ENCODE results near the gene OSBPL10. TPM values are rescaled to one million over a fixed set of nuclear protein-coding genes. Genes with fewer than 3 reads are reported as not detected.
"Not testable (repeated sequence)": the region's sequence is repeated elsewhere in the genome, so short reads cannot be mapped to it uniquely, and the experiment has no call there.

The OSBPL10 gene
- total RNA-seq, 1 experiment from 2014 or later, result 48.0 TPM

DNA sequence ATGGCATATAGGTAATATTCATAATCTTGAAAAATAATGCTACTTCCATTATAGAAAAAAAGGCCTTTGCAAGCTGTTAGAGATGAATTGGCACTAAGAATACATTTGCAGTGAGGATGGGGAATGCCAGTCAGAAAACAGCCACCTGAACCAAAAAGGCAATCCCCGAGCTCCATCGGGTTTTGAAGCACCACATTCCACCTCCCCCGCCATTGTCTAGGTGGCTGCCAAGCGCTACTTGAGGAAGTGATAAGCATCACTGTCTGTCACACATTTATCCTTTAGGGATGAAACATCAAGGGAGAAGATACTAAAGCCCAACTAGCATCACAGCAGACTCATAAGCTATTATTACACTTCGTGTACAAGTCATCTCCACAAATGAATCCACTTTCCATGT, 112.8 kb downstream of the OSBPL10 start:
- CTCF ChIA-PET, result no interaction called here
- H3K9me3 ChIP-seq (ENCODE audit: low read length), result no peaks in the 10 kb centered on the region
- DNase-seq, result no peak
- H3F3A ChIP-seq (ENCODE audit: low read length, unreplicated experiment), result no peaks in the 10 kb centered on the region
- H3K79me2 ChIP-seq (ENCODE audit: low read length), result no peaks in the 10 kb centered on the region
- no peaks in the 10 kb centered on the region for H3K4me1 ChIP-seq (ENCODE audit: insufficient read depth, low read length)
- no peak overlapping the region for H3K9ac ChIP-seq (ENCODE audit: low read length)
- TF ChIP-seq EZH2 (IDR thresholded peaks at IDR 0.05; ENCODE audit: low read length, unreplicated experiment) (no peak), EZH2phosphoT487 (IDR thresholded peaks at IDR 0.05; ENCODE audit: borderline replicate concordance, low read length) (no peak)
- TF ChIP-seq, protein P1, sequence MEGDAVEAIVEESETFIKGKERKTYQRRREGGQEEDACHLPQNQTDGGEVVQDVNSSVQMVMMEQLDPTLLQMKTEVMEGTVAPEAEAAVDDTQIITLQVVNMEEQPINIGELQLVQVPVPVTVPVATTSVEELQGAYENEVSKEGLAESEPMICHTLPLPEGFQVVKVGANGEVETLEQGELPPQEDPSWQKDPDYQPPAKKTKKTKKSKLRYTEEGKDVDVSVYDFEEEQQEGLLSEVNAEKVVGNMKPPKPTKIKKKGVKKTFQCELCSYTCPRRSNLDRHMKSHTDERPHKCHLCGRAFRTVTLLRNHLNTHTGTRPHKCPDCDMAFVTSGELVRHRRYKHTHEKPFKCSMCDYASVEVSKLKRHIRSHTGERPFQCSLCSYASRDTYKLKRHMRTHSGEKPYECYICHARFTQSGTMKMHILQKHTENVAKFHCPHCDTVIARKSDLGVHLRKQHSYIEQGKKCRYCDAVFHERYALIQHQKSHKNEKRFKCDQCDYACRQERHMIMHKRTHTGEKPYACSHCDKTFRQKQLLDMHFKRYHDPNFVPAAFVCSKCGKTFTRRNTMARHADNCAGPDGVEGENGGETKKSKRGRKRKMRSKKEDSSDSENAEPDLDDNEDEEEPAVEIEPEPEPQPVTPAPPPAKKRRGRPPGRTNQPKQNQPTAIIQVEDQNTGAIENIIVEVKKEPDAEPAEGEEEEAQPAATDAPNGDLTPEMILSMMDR (conservative IDR thresholded peaks at IDR 0.05; ENCODE audit: low read depth, low read length), result no peak
- POLR2A ChIA-PET (ENCODE audit: unreplicated experiment), result no interaction called here
- no peaks in the 10 kb centered on the region for H4K20me1 ChIP-seq (ENCODE audit: low read length)
- BruUV-seq (replicated peaks), result no TSS peak
- ATAC-seq, result no peak
- no peaks in the 10 kb centered on the region for H3K9me2 ChIP-seq (replicated peaks; ENCODE audit: low read length)
- no peak overlapping the region for H3K4me2 ChIP-seq (ENCODE audit: low read length)
- H3K36me3 ChIP-seq (ENCODE audit: low read depth, low read length), result no peaks in the 10 kb centered on the region
- no peaks in the 10 kb centered on the region for H3K27me3 ChIP-seq (ENCODE audit: low read length)
- no peak overlapping the region for H3K27ac ChIP-seq (ENCODE audit: low read length)
- H3K4me3 ChIP-seq (ENCODE audit: low read length), result no peak overlapping the region
- intact Hi-C loops (cut with micrococcal nuclease), result no loop called here
- H2AFZ ChIP-seq (ENCODE audit: low read length), result no peak overlapping the region

DNA sequence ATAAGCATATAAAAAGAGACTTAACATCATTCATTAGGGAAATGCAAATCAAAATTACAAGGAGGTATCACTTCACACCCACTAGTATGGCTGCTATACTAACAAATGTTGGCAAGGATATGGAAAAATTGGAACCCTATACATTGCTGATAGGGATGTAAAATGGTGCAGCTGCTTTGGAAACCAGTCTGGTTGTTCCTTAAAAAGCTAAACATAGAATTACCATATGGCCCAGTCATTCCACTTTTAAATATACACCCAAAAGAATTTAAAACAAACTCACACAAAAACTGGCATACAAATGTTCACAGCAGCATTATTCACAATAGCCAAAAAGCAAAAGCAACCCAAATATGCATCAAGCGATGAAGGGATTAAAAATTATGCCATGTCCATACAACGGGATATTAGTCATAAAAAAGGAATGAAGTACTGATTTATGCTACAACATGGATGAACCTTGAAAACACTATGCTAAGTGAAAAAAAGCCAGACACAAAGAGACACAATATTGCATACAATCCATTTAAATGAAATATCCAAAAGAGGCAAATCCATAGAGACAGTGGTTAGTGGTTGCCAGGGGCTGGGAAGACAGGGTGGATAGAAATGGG, 118.3 kb downstream of the OSBPL10 start:
- H3K9me2 ChIP-seq (replicated peaks; ENCODE audit: low read length), result no peaks in the 10 kb centered on the region
- no peaks in the 10 kb centered on the region for H3K27me3 ChIP-seq (ENCODE audit: low read length)
- CTCF ChIA-PET, result no interaction called here
- no peak overlapping the region for H3K27ac ChIP-seq (ENCODE audit: low read length)
- no peak overlapping the region for H3K9ac ChIP-seq (ENCODE audit: low read length)
- H3K4me2 ChIP-seq (ENCODE audit: low read length), result no peak overlapping the region
- no peaks in the 10 kb centered on the region for H3K36me3 ChIP-seq (ENCODE audit: low read depth, low read length)
- no peak overlapping the region for H2AFZ ChIP-seq (ENCODE audit: low read length)
- DNase-seq (no peak), ATAC-seq (no peak)
- H3K4me1 ChIP-seq (ENCODE audit: insufficient read depth, low read length), result no peaks in the 10 kb centered on the region
- H3K79me2 ChIP-seq (ENCODE audit: low read length), result no peaks in the 10 kb centered on the region
- no peaks in the 10 kb centered on the region for H4K20me1 ChIP-seq (ENCODE audit: low read length)
- H3K4me3 ChIP-seq (ENCODE audit: low read length), result no peak overlapping the region
- POLR2A ChIA-PET (ENCODE audit: unreplicated experiment), result no interaction called here
- H3F3A ChIP-seq (ENCODE audit: low read length, unreplicated experiment), result no peaks in the 10 kb centered on the region
- intact Hi-C loops (cut with micrococcal nuclease), result no loop called here
- BruUV-seq (replicated peaks), result no TSS peak
- no peaks in the 10 kb centered on the region for H3K9me3 ChIP-seq (ENCODE audit: low read length)
- TF ChIP-seq EZH2 (IDR thresholded peaks at IDR 0.05; ENCODE audit: low read length, unreplicated experiment) (no peak), EZH2phosphoT487 (IDR thresholded peaks at IDR 0.05; ENCODE audit: borderline replicate concordance, low read length) (no peak)
- TF ChIP-seq, protein P1 (conservative IDR thresholded peaks at IDR 0.05; ENCODE audit: low read depth, low read length), result no peak

GRCh38 chr3:31861826-31862225, 119.2 kb downstream of the OSBPL10 start:
- no peaks in the 10 kb centered on the region for H4K20me1 ChIP-seq (ENCODE audit: low read length)
- no peak overlapping the region for H3K27ac ChIP-seq (ENCODE audit: low read length)
- POLR2A ChIA-PET (ENCODE audit: unreplicated experiment), result no interaction called here
- intact Hi-C loops (cut with micrococcal nuclease), result no loop called here
- H3F3A ChIP-seq (ENCODE audit: low read length, unreplicated experiment), result no peaks in the 10 kb centered on the region
- H3K9ac ChIP-seq (ENCODE audit: low read length), result no peak overlapping the region
- H3K27me3 ChIP-seq (ENCODE audit: low read length), result no peaks in the 10 kb centered on the region
- DNase-seq (no peak), ATAC-seq (no peak)
- no peaks in the 10 kb centered on the region for H3K9me3 ChIP-seq (ENCODE audit: low read length)
- BruUV-seq (replicated peaks), result no TSS peak
- H3K9me2 ChIP-seq (replicated peaks; ENCODE audit: low read length), result no peaks in the 10 kb centered on the region
- no peak overlapping the region for H3K4me2 ChIP-seq (ENCODE audit: low read length)
- H3K36me3 ChIP-seq (ENCODE audit: low read depth, low read length), result no peaks in the 10 kb centered on the region
- no peak overlapping the region for H3K4me3 ChIP-seq (ENCODE audit: low read length)
- no peak for TF ChIP-seq EZH2phosphoT487 (IDR thresholded peaks at IDR 0.05; ENCODE audit: borderline replicate concordance, low read length)
- TF ChIP-seq, protein P1 (conservative IDR thresholded peaks at IDR 0.05; ENCODE audit: low read depth, low read length), result no peak
- no peak for TF ChIP-seq EZH2 (IDR thresholded peaks at IDR 0.05; ENCODE audit: low read length, unreplicated experiment)
- no peaks in the 10 kb centered on the region for H3K4me1 ChIP-seq (ENCODE audit: insufficient read depth, low read length)
- no peaks in the 10 kb centered on the region for H3K79me2 ChIP-seq (ENCODE audit: low read length)
- CTCF ChIA-PET, result interaction anchor here (0.5 kb wide), 1 partner anchor 14 kb away, joined by 3 read pairs; no protein-coding TSS in a partner anchor
- H2AFZ ChIP-seq (ENCODE audit: low read length), result no peak overlapping the region

GRCh38 chr3:31860642-31861041, 120.4 kb downstream of the OSBPL10 start:
- H3F3A ChIP-seq (ENCODE audit: low read length, unreplicated experiment); H3K27me3 ChIP-seq (ENCODE audit: low read length); H3K4me1 ChIP-seq (ENCODE audit: insufficient read depth, low read length); H4K20me1 ChIP-seq (ENCODE audit: low read length); H3K4me3 ChIP-seq (ENCODE audit: low read length); H3K9me2 ChIP-seq (replicated peaks; ENCODE audit: low read length); ATAC-seq; intact Hi-C loops (cut with micrococcal nuclease); H3K79me2 ChIP-seq (ENCODE audit: low read length); CTCF ChIA-PET; H3K4me2 ChIP-seq (ENCODE audit: low read length); H3K9me3 ChIP-seq (ENCODE audit: low read length); H3K36me3 ChIP-seq (ENCODE audit: low read depth, low read length); POLR2A ChIA-PET (ENCODE audit: unreplicated experiment); H3K27ac ChIP-seq (ENCODE audit: low read length); BruUV-seq (replicated peaks); H3K9ac ChIP-seq (ENCODE audit: low read length); DNase-seq; H2AFZ ChIP-seq (ENCODE audit: low read length): not testable (repeated sequence)

Data from PC-3 (cell line).